K562 (cell line): ENCODE data around the gene SEC14L1. TPM values are rescaled to one million over a fixed set of nuclear protein-coding genes. Genes with fewer than 3 reads are reported as not detected.

Experiments used
- CEBPB ChIP-seq: fragments of 450-650 bp; IDR thresholded peaks from 2 replicates; pipeline ENCODE4 v1.6.1; 2016; ENCODE audit warnings: missing genetic modification characterization, missing compliant biosample characterization
- FOXK1 ChIP-seq: sonication (generic); formaldehyde crosslinking; IDR thresholded peaks from 2 replicates; pipeline ENCODE4 v1.8.0; 2022; ENCODE audit warnings: missing genetic modification reagents, mild to moderate bottlenecking, borderline replicate concordance
- HMG20B ChIP-seq: fragments of 250-450 bp; sonication (Bioruptor Pico); IDR thresholded peaks from 2 replicates; pipeline ENCODE4 v1.5.0; 2021; ENCODE audit warnings: mild to moderate bottlenecking
- HOXB6 ChIP-seq: fragments of 250-450 bp; sonication (Bioruptor Pico); IDR thresholded peaks from 2 replicates; pipeline ENCODE4 v1.5.1; 2022; ENCODE audit warnings: mild to moderate bottlenecking, borderline replicate concordance
- KDM2B ChIP-seq: fragments of 250-450 bp; sonication (Bioruptor Pico); IDR thresholded peaks from 2 replicates; pipeline ENCODE4 v1.8.0; 2021; ENCODE audit warnings: mild to moderate bottlenecking, moderate library complexity
- MAFK ChIP-seq: IDR thresholded peaks from 2 replicates; pipeline ENCODE4 v1.6.1; 2011; ENCODE audit warnings: low read length, improper control_type of control experiment
- MBD2 ChIP-seq: sonication (generic); IDR thresholded peaks from 2 replicates; pipeline ENCODE4 v1.6.1; 2016; ENCODE audit warnings: low read depth, borderline replicate concordance
- MECOM ChIP-seq: fragments of 250-450 bp; sonication (Bioruptor Pico); IDR thresholded peaks from 2 replicates; pipeline ENCODE4 v1.8.0; 2022; ENCODE audit warnings: inconsistent platforms
- POLR2B ChIP-seq: fragments of 450-650 bp; IDR thresholded peaks from 2 replicates; pipeline ENCODE4 v1.6.1; 2018; ENCODE audit warnings: low read depth; ENCODE audit not compliant: partially characterized antibody
- SIRT6 ChIP-seq: IDR thresholded peaks from one replicate; pipeline ENCODE4 v1.6.1; 2012; ENCODE audit warnings: low read depth, mild to moderate bottlenecking, control low read depth, inconsistent platforms, low read length, moderate library complexity
- SMC3 ChIP-seq: conservative IDR thresholded peaks from 2 replicates; pipeline ENCODE4 v1.6.1; 2011; ENCODE audit warnings: low read depth, low read length, improper control_type of control experiment; ENCODE audit not compliant: insufficient read depth
- U2AF2 ChIP-seq: fragments of 200-400 bp; formaldehyde crosslinking; optimal IDR thresholded peaks from 2 replicates; pipeline ENCODE3; 2017; ENCODE audit warnings: low read depth, mild to moderate bottlenecking, low read length
- ZNF133 ChIP-seq: fragments of 250-450 bp; sonication (Bioruptor Pico); IDR thresholded peaks from 2 replicates; pipeline ENCODE4 v1.4.0; 2020; ENCODE audit warnings: mild to moderate bottlenecking
- ZNF232 ChIP-seq: sonication (generic); formaldehyde crosslinking; IDR thresholded peaks from 2 replicates; pipeline ENCODE4 v1.8.0; 2022; ENCODE audit warnings: mild to moderate bottlenecking, missing genetic modification reagents
- polyA plus RNA-seq, 8 experiments: library from polyadenylated mRNA; depleted of rRNA in 4 of 8; stranded (reverse) in 5 of 8; unstranded in 3 of 8; fragments of >200 nt; fragmentation: Nextera tagmentation in 2 of 8; fragmentation: Illumina TruSeq in 1 of 8; extraction: Ambion mirVana in 2 of 8; extraction: Trizol in 1 of 8; gene quantifications; 2 replicates each; pipeline versions ENCODE4 v1.2.1 to v1.2.3, GENCODE V29; 2011 to 2014; ENCODE audit warnings: inconsistent platforms in 1 of 8, missing spikeins in 1 of 8
- total RNA-seq, 7 experiments: library from RNA; depleted of rRNA in 6 of 7; stranded (reverse); fragments of >200 nt in 6 of 7; fragmentation: Illumina TruSeq in 2 of 7; extraction: Trizol in 2 of 7; gene quantifications; 2 replicates each; pipeline versions ENCODE4 v1.2.1 to v1.2.3, GENCODE V29; 2011 to 2021; ENCODE audit warnings: low replicate concordance in 1 of 7
- TF ChIP-seq, protein P1 (sequence below): fragments of 250-450 bp; sonication (Bioruptor Pico); IDR thresholded peaks from 2 replicates; pipeline ENCODE4 v1.4.0; 2020; ENCODE audit warnings: borderline replicate concordance
- TF ChIP-seq, protein P2 (sequence below): sonication (generic); formaldehyde crosslinking; IDR thresholded peaks from 2 replicates; pipeline ENCODE4 v1.4.0; 2020; ENCODE audit warnings: mild to moderate bottlenecking, missing genetic modification reagents
- TF ChIP-seq, protein P3 (sequence below): fragments of 450-650 bp; IDR thresholded peaks from 2 replicates; pipeline ENCODE4 v1.6.1; 2014; ENCODE audit warnings: low read depth, mild to moderate bottlenecking, moderate library complexity, borderline replicate concordance
- TF ChIP-seq, protein P4 (sequence below): IDR thresholded peaks from 2 replicates; pipeline ENCODE4 v1.6.1; 2011; ENCODE audit not compliant: insufficient read length; ENCODE audit errors: extremely low read depth
- TF ChIP-seq, protein P5 (sequence below): sonication (generic); formaldehyde crosslinking; IDR thresholded peaks from 2 replicates; pipeline ENCODE4 v1.8.1; 2023; ENCODE audit warnings: mild to moderate bottlenecking, missing genetic modification reagents
- TF ChIP-seq, protein P6 (sequence below): fragments of 250-450 bp; sonication (Bioruptor Pico); IDR thresholded peaks from 2 replicates; pipeline ENCODE4 v1.6.1; 2021; ENCODE audit warnings: mild to moderate bottlenecking
- TF ChIP-seq, protein P7 (sequence below): fragments of 250-450 bp; sonication (Bioruptor Pico); IDR thresholded peaks from 2 replicates; pipeline ENCODE4 v1.9.0; 2021; ENCODE audit warnings: mild to moderate bottlenecking

Gene SEC14L1
- total and polyA plus RNA-seq, 9 of the 15 experiments (the other 6 are each of a cell fraction or from before 2014, with no cell fraction given): 3.1 to 39.7 (median 15.2) TPM

DNA sequence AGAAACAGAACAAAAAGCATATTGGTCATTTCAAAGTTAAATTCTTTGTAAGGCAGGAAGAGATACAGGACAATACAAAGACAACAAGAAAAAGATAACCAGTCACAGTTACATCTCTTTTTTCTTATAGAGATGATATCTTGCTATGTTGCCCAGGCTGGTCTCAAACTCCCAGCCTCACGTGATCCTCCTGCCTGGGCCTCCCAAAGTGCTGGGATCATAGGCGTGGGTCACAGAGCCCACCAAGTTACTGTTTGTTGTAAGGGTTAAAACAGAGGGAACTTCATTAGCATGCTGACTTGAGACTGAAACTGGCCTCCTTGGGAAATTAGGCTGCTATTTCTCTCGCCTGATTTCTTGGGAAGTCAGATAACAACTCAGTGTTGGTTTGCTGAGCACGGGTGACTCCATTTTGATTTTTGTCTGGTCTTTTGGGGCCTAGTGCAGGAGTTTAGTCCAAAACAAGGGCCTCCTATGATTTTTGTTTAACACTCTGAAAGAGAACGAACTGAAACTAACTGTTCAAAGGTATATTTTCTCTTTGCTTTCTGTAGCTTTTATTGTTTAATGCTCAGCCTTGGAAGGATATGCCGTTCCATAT lies 31.5 kb upstream of the SEC14L1 start (continued):
- TF ChIP-seq KDM2B (CRISPR knock-in tag): no peak
- TF ChIP-seq, protein P1, sequence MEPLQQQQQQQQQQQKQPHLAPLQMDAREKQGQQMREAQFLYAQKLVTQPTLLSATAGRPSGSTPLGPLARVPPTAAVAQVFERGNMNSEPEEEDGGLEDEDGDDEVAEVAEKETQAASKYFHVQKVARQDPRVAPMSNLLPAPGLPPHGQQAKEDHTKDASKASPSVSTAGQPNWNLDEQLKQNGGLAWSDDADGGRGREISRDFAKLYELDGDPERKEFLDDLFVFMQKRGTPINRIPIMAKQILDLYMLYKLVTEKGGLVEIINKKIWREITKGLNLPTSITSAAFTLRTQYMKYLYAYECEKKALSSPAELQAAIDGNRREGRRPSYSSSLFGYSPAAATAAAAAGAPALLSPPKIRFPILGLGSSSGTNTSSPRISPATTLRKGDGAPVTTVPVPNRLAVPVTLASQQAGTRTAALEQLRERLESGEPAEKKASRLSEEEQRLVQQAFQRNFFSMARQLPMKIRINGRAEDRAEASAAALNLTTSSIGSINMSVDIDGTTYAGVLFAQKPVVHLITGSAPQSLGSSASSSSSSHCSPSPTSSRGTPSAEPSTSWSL (CRISPR knock-in tag): no peak
- TF ChIP-seq, protein P2, sequence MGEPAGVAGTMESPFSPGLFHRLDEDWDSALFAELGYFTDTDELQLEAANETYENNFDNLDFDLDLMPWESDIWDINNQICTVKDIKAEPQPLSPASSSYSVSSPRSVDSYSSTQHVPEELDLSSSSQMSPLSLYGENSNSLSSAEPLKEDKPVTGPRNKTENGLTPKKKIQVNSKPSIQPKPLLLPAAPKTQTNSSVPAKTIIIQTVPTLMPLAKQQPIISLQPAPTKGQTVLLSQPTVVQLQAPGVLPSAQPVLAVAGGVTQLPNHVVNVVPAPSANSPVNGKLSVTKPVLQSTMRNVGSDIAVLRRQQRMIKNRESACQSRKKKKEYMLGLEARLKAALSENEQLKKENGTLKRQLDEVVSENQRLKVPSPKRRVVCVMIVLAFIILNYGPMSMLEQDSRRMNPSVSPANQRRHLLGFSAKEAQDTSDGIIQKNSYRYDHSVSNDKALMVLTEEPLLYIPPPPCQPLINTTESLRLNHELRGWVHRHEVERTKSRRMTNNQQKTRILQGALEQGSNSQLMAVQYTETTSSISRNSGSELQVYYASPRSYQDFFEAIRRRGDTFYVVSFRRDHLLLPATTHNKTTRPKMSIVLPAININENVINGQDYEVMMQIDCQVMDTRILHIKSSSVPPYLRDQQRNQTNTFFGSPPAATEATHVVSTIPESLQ (CRISPR knock-in tag): no peak
- TF ChIP-seq, protein P3, sequence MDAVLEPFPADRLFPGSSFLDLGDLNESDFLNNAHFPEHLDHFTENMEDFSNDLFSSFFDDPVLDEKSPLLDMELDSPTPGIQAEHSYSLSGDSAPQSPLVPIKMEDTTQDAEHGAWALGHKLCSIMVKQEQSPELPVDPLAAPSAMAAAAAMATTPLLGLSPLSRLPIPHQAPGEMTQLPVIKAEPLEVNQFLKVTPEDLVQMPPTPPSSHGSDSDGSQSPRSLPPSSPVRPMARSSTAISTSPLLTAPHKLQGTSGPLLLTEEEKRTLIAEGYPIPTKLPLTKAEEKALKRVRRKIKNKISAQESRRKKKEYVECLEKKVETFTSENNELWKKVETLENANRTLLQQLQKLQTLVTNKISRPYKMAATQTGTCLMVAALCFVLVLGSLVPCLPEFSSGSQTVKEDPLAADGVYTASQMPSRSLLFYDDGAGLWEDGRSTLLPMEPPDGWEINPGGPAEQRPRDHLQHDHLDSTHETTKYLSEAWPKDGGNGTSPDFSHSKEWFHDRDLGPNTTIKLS: no peak
- TF ChIP-seq SIRT6: no peak
- no peak for TF ChIP-seq HOXB6
- TF ChIP-seq U2AF2: no peak
- no peak for TF ChIP-seq ZNF232 (CRISPR knock-in tag)
- no peak for TF ChIP-seq MAFK
- no peak for TF ChIP-seq SMC3
- TF ChIP-seq, protein P4, sequence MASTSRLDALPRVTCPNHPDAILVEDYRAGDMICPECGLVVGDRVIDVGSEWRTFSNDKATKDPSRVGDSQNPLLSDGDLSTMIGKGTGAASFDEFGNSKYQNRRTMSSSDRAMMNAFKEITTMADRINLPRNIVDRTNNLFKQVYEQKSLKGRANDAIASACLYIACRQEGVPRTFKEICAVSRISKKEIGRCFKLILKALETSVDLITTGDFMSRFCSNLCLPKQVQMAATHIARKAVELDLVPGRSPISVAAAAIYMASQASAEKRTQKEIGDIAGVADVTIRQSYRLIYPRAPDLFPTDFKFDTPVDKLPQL: no peak
- no peak for TF ChIP-seq POLR2B
- TF ChIP-seq MECOM (CRISPR knock-in tag): peak; percentile 85
- no peak for TF ChIP-seq HMG20B
- TF ChIP-seq, protein P5, sequence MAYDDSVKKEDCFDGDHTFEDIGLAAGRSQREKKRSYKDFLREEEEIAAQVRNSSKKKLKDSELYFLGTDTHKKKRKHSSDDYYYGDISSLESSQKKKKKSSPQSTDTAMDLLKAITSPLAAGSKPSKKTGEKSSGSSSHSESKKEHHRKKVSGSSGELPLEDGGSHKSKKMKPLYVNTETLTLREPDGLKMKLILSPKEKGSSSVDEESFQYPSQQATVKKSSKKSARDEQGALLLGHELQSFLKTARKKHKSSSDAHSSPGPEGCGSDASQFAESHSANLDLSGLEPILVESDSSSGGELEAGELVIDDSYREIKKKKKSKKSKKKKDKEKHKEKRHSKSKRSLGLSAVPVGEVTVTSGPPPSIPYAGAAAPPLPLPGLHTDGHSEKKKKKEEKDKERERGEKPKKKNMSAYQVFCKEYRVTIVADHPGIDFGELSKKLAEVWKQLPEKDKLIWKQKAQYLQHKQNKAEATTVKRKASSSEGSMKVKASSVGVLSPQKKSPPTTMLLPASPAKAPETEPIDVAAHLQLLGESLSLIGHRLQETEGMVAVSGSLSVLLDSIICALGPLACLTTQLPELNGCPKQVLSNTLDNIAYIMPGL (CRISPR knock-in tag): no peak
- TF ChIP-seq, protein P6, sequence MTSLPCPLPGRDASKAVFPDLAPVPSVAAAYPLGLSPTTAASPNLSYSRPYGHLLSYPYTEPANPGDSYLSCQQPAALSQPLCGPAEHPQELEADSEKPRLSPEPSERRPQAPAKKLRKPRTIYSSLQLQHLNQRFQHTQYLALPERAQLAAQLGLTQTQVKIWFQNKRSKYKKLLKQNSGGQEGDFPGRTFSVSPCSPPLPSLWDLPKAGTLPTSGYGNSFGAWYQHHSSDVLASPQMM: no peak
- no peak for TF ChIP-seq ZNF133 (CRISPR knock-in tag)
- no peak for TF ChIP-seq CEBPB (tag)
- TF ChIP-seq MBD2: no peak
- TF ChIP-seq FOXK1: no peak
- TF ChIP-seq, protein P7, sequence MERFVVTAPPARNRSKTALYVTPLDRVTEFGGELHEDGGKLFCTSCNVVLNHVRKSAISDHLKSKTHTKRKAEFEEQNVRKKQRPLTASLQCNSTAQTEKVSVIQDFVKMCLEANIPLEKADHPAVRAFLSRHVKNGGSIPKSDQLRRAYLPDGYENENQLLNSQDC (CRISPR knock-in tag): no peak
